H1 (cell line): ENCODE measurements around the gene GABPB1. TPM values are rescaled to one million over a fixed set of nuclear protein-coding genes. Genes with fewer than 3 reads are reported as not detected.

Experiments used
- CTCF ChIA-PET: fragments of 300-600 bp; sonication (Branson Sonifier 250); formaldehyde crosslinking; loops from one replicate; lab custom pipeline; 2021; ENCODE audit not compliant: partially characterized antibody; lab: Charles Lee
- POLR2A ChIA-PET: fragments of 300-600 bp; sonication (Branson Sonifier 250); formaldehyde crosslinking; loops from one replicate; lab custom pipeline; 2021; ENCODE audit warnings: inconsistent platforms; ENCODE audit not compliant: partially characterized antibody; lab: Charles Lee
- DNase-seq, 2 experiments: peaks; one replicate each; pipeline versions ENCODE4 v3.0.0 to v3.0.0-alpha.2; 2010 to 2022; ENCODE audit warnings: low spot score in 2 of 2, low read depth in 1 of 2, mixed read lengths in 1 of 2
- FAIRE-seq: peaks from 2 replicates; lab custom pipeline; 2011; peaks lifted over from hg19 to GRCh38; lab: Jason Lieb, UNC
- H2AFZ ChIP-seq: 2 replicates; pipeline ENCODE4 v1.8.1; 2012; ENCODE audit warnings: low read length, inconsistent platforms
- H2AK5ac ChIP-seq: 2 replicates; pipeline ENCODE4 v1.6.1; 2013; ENCODE audit warnings: low read depth, low read length
- H2BK120ac ChIP-seq: replicated peaks from 2 replicates; pipeline ENCODE3; 2013; ENCODE audit warnings: low read depth, low read length, inconsistent platforms
- H2BK12ac ChIP-seq: 2 replicates; pipeline ENCODE4 v1.6.1; 2013; ENCODE audit warnings: low read depth, low read length
- H2BK15ac ChIP-seq: 2 replicates; pipeline ENCODE4 v1.6.1; 2013; ENCODE audit warnings: low read length
- H2BK20ac ChIP-seq: 2 replicates; pipeline ENCODE4 v1.6.1; 2013; ENCODE audit warnings: low read length
- H2BK5ac ChIP-seq: 2 replicates; pipeline ENCODE4 v1.6.1; 2013; ENCODE audit warnings: low read depth, low read length
- H3K14ac ChIP-seq: 2 replicates; pipeline ENCODE4 v1.6.1; 2013; ENCODE audit warnings: inconsistent platforms; ENCODE audit not compliant: insufficient read length
- H3K18ac ChIP-seq: 2 replicates; pipeline ENCODE4 v1.6.1; 2013; ENCODE audit warnings: low read length; ENCODE audit errors: extremely low read depth
- H3K23ac ChIP-seq: 2 replicates; pipeline ENCODE4 v1.6.1; 2013; ENCODE audit warnings: inconsistent platforms; ENCODE audit not compliant: insufficient read length
- H3K23me2 ChIP-seq: 2 replicates; pipeline ENCODE4 v1.6.1; 2013; ENCODE audit warnings: low read depth, low read length
- H3K27ac ChIP-seq: 2 replicates; pipeline ENCODE4 v1.6.1; 2011; ENCODE audit warnings: low read depth, low read length, inconsistent platforms
- H3K27me3 ChIP-seq, 4 experiments: replicated peaks in 1 of 4; 1 replicate in 1 of 4; 2 replicates in 3 of 4; pipeline versions ENCODE4 v1.6.1 to v1.8.1; 2011 to 2013; ENCODE audit warnings: low read length in 3 of 4, mild to moderate bottlenecking in 3 of 4, inconsistent platforms in 2 of 4, mixed read lengths in 2 of 4, moderate library complexity in 1 of 4; ENCODE audit not compliant: control insufficient read depth in 3 of 4, insufficient read depth in 3 of 4; ENCODE audit errors: extremely low read depth in 1 of 4
- H3K36me3 ChIP-seq, 4 experiments: 2 replicates each; pipeline versions ENCODE4 v1.6.1 to v1.8.1; 2011 to 2013; ENCODE audit warnings: mild to moderate bottlenecking in 4 of 4, low read length in 3 of 4, moderate library complexity in 2 of 4, control low read depth in 1 of 4, inconsistent platforms in 1 of 4; ENCODE audit not compliant: insufficient read depth in 4 of 4, control insufficient read depth in 2 of 4
- H3K4ac ChIP-seq: replicated peaks from 2 replicates; pipeline ENCODE3; 2013; ENCODE audit warnings: low read length, low read depth, mixed read lengths, inconsistent platforms; ENCODE audit not compliant: insufficient read length
- H3K4me1 ChIP-seq, 4 experiments: replicated peaks in 1 of 4; 1 replicate in 1 of 4; 2 replicates in 3 of 4; pipeline versions ENCODE4 v1.6.1 to v1.8.1; 2011 to 2013; ENCODE audit warnings: low read length in 3 of 4, inconsistent platforms in 2 of 4, mixed read lengths in 1 of 4; ENCODE audit not compliant: insufficient read depth in 4 of 4, control insufficient read depth in 3 of 4
- H3K4me2 ChIP-seq, 2 experiments: 2 replicates each; pipeline versions ENCODE4 v1.6.1 to v1.8.1; 2011 to 2013; ENCODE audit warnings: low read depth in 2 of 2, low read length in 2 of 2, control low read depth in 1 of 2, inconsistent platforms in 1 of 2, mild to moderate bottlenecking in 1 of 2; ENCODE audit not compliant: insufficient read depth in 1 of 2
- H3K4me3 ChIP-seq, 4 experiments: fragments of 200-600, 300-600 bp in 1 of 4; sonication (generic), shearing (Covaris generic), sonication (Bioruptor Twin) in 1 of 4; 2 replicates each; pipeline versions ENCODE4 v1.5.1 to v1.8.1; 2011 to 2016; ENCODE audit warnings: low read length in 4 of 4, low read depth in 3 of 4, control low read depth in 2 of 4, inconsistent platforms in 2 of 4, mild to moderate bottlenecking in 2 of 4, mixed read lengths in 1 of 4, moderate library complexity in 1 of 4; ENCODE audit not compliant: insufficient read depth in 2 of 4; ENCODE audit errors: extremely low read depth in 1 of 4
- H3K56ac ChIP-seq: replicated peaks from 2 replicates; pipeline ENCODE3; 2013; ENCODE audit warnings: low read depth, mild to moderate bottlenecking, mixed read lengths, low read length, inconsistent platforms; ENCODE audit not compliant: insufficient read length
- H3K79me1 ChIP-seq: 2 replicates; pipeline ENCODE4 v1.6.1; 2013; ENCODE audit warnings: low read depth, low read length, control low read depth
- H3K79me2 ChIP-seq, 2 experiments: 2 replicates each; pipeline versions ENCODE4 v1.6.1 to v1.8.1; 2012 to 2013; ENCODE audit warnings: low read length in 2 of 2, mild to moderate bottlenecking in 2 of 2, inconsistent platforms in 1 of 2; ENCODE audit not compliant: insufficient read depth in 2 of 2, control insufficient read depth in 1 of 2
- H3K9ac ChIP-seq, 4 experiments: replicated peaks in 1 of 4; 1 replicate in 1 of 4; 2 replicates in 3 of 4; pipeline versions ENCODE4 v1.6.1 to v1.8.1; 2011 to 2013; ENCODE audit warnings: low read depth in 3 of 4, low read length in 3 of 4, control low read depth in 2 of 4, mild to moderate bottlenecking in 2 of 4, moderate library complexity in 2 of 4, inconsistent platforms in 1 of 4; ENCODE audit errors: extremely low read depth in 1 of 4
- H3K9me3 ChIP-seq, 2 experiments: 2 replicates each; pipeline versions ENCODE4 v1.6.1 to v1.8.1; 2012 to 2013; ENCODE audit warnings: mild to moderate bottlenecking in 2 of 2, moderate library complexity in 2 of 2, control low read depth in 1 of 2, inconsistent platforms in 1 of 2, low read depth in 1 of 2, low read length in 1 of 2, mixed read lengths in 1 of 2; ENCODE audit not compliant: insufficient read depth in 2 of 2
- H4K20me1 ChIP-seq, 2 experiments: replicated peaks in 1 of 2; 2 replicates each; pipeline versions ENCODE3 to v1.8.1; 2011 to 2013; ENCODE audit warnings: inconsistent platforms in 2 of 2, low read length in 2 of 2, mild to moderate bottlenecking in 1 of 2; ENCODE audit not compliant: insufficient read depth in 2 of 2, control insufficient read depth in 1 of 2
- H4K5ac ChIP-seq: 2 replicates; pipeline ENCODE4 v1.6.1; 2013; ENCODE audit warnings: low read length, low read depth, mixed read lengths, inconsistent platforms; ENCODE audit not compliant: insufficient read length
- H4K8ac ChIP-seq: 2 replicates; pipeline ENCODE4 v1.8.0; 2013; ENCODE audit warnings: mild to moderate bottlenecking, moderate library complexity, low read length, inconsistent platforms; ENCODE audit not compliant: insufficient read depth; ENCODE audit errors: extremely low read depth
- H4K91ac ChIP-seq: replicated peaks from 2 replicates; pipeline ENCODE3; 2013; ENCODE audit warnings: low read length, mixed read lengths, inconsistent platforms; ENCODE audit not compliant: insufficient read length
- ATF3 ChIP-seq: IDR thresholded peaks from 2 replicates; pipeline ENCODE4 v1.6.1; 2011; ENCODE audit warnings: low read depth, mild to moderate bottlenecking, low read length; ENCODE audit not compliant: insufficient read depth
- CBX8 ChIP-seq: fragments of 300-800, 300-1000 bp; sonication (generic); IDR thresholded peaks from 2 replicates; pipeline ENCODE4 v1.7.1; 2016; ENCODE audit warnings: low read depth, low read length, borderline replicate concordance
- EGR1 ChIP-seq: IDR thresholded peaks from 2 replicates; pipeline ENCODE4 v1.6.1; 2011; ENCODE audit warnings: low read depth, low read length, borderline replicate concordance
- GABPA ChIP-seq: IDR thresholded peaks from 2 replicates; pipeline ENCODE4 v1.6.1; 2011; ENCODE audit warnings: mild to moderate bottlenecking, low read length, moderate library complexity, borderline replicate concordance; ENCODE audit not compliant: insufficient read depth
- HDAC2 ChIP-seq, 2 experiments: fragments of 300-600 bp in 1 of 2; sonication (generic) in 1 of 2; IDR thresholded peaks; 2 replicates each; pipeline ENCODE4 v1.6.1; 2011 to 2012; ENCODE audit warnings: low read depth in 2 of 2, low read length in 2 of 2, mild to moderate bottlenecking in 2 of 2, moderate library complexity in 2 of 2, borderline replicate concordance in 1 of 2, inconsistent platforms in 1 of 2
- JUN ChIP-seq: IDR thresholded peaks from 2 replicates; pipeline ENCODE4 v1.6.1; 2011; ENCODE audit warnings: low read depth, mild to moderate bottlenecking, improper control_type of control experiment, low read length
- KDM1A ChIP-seq: fragments of 200-600, 300-600 bp; sonication (generic); IDR thresholded peaks from 2 replicates; pipeline ENCODE4 v1.7.1; 2016; ENCODE audit warnings: mild to moderate bottlenecking, low read length, borderline replicate concordance
- POU5F1 ChIP-seq: IDR thresholded peaks from 2 replicates; pipeline ENCODE4 v1.6.1; 2011; ENCODE audit warnings: low read depth, mild to moderate bottlenecking, low read length, moderate library complexity
- RXRA ChIP-seq: IDR thresholded peaks from 2 replicates; pipeline ENCODE4 v1.6.1; 2011; ENCODE audit warnings: low read depth, mild to moderate bottlenecking, low read length, moderate library complexity; ENCODE audit not compliant: insufficient read depth
- SRF ChIP-seq: IDR thresholded peaks from 2 replicates; pipeline ENCODE4 v1.6.1; 2011; ENCODE audit warnings: mild to moderate bottlenecking, low read depth, low read length, moderate library complexity
- TCF12 ChIP-seq: IDR thresholded peaks from 2 replicates; pipeline ENCODE4 v1.6.1; 2011; ENCODE audit warnings: low read depth, mild to moderate bottlenecking, low read length
- WGBS, 2 experiments: shearing (Covaris generic) in 1 of 2; methylation state at CpG; one replicate each; pipeline versions ENCODE4 v1.1.6 to v1.1.7; 2013 to 2015; ENCODE audit warnings: low lambda C conversion rate in 2 of 2, mixed read lengths in 2 of 2, inconsistent platforms in 1 of 2, low coverage in 1 of 2, missing lambda C conversion rate in 1 of 2; ENCODE audit not compliant: insufficient replicate concordance in 2 of 2, insufficient coverage in 1 of 2, insufficient read length in 1 of 2; ENCODE audit errors: extremely low coverage in 1 of 2, missing lambda C conversion rate in 1 of 2; 5-methylcytosine and 5-hydroxymethylcytosine counted together
- polyA plus RNA-seq, 7 experiments: library from polyadenylated mRNA; depleted of rRNA in 3 of 7; stranded (reverse) in 5 of 7; unstranded in 2 of 7; fragments of >200 nt in 5 of 7; fragments of 200-250 nt in 2 of 7; gene quantifications; 1 replicate in 5 of 7; 2 replicates in 1 of 7; 4 replicates in 1 of 7; pipeline versions ENCODE4 v1.2.1 to v1.2.3, GENCODE V29; 2011 to 2013; ENCODE audit warnings: missing spikeins in 2 of 7, mixed read lengths in 2 of 7
- total RNA-seq: library from RNA; stranded (reverse); fragmentation: NEBNext Ultra II Directional; extraction: Animal tissue kit (Norgen Biotek cat#: 25700); gene quantifications from 2 replicates; pipeline ENCODE4 v1.2.1, GENCODE V29; 2021

GABPB1 gene
- total and polyA plus RNA-seq, 2 of the 8 experiments (the other 6 are each of a cell fraction or from before 2014, with no cell fraction given): 24.5 to 32.3 TPM

GRCh38 chr15:50267577-50267976 is 87.4 kb downstream of the GABPB1 start:
- Histone ChIP-seq H2BK120ac (no peak overlapping the region), H3K27ac (no peak overlapping the region), H3K9ac (no peak overlapping the region), H3K9me3 (no peaks in the 10 kb centered on the region), H3K27me3 (no peaks in the 10 kb centered on the region), H3K23ac (no peak overlapping the region), H2AK5ac (no peak overlapping the region), H4K91ac (no peak overlapping the region), H3K79me1 (no peaks in the 10 kb centered on the region), H3K4me3 (no peak overlapping the region), H2AFZ (no peak overlapping the region), H3K36me3 (no peaks in the 10 kb centered on the region), H2BK12ac (no peak overlapping the region), H3K18ac (no peak overlapping the region), H2BK20ac (no peak overlapping the region), H4K20me1 (no peaks in the 10 kb centered on the region), H2BK5ac (no peak overlapping the region), H3K79me2 (no peaks in the 10 kb centered on the region), H2BK15ac (no peak overlapping the region), H3K4me2 (no peak overlapping the region), H3K14ac (no peak overlapping the region), H3K23me2 (no peaks in the 10 kb centered on the region), H4K5ac (no peak overlapping the region), H3K4me1 (peaks cover 0 to 4% (median 1%) of the 10 kb centered on the region in 4 experiments; a peak in 3 of 7 replicates), H4K8ac (no peak overlapping the region), H3K4ac (no peak overlapping the region), H3K56ac (no peak overlapping the region)
- DNase-seq (no peak), FAIRE-seq (no peak)
- ChIA-PET POLR2A (no interaction called here), CTCF (no interaction called here)
- 84% methylated on average over 2 of the region's 2 CpGs; no CpG with 5 or more reads in 1 of the 2 experiments for WGBS, 2 experiments
- TF ChIP-seq GABPA (no peak), SRF (no peak), POU5F1 (no peak), TCF12 (no peak), CBX8 (no peak), ATF3 (no peak), HDAC2 (IDR thresholded peaks at IDR 0.05; ENCODE audit: borderline replicate concordance in 1 of 2, low read depth in 2 of 2, low read length in 2 of 2) (no peak), KDM1A (no peak), JUN (no peak), EGR1 (no peak), RXRA (no peak)
